Mesodermal cell (in vitro differentiated cells): Measurements from ENCODE around the gene ERCC5.

ENCODE experiments used
- H3K27ac ChIP-seq: 2 replicates; pipeline ENCODE4 v1.7.0; 2013; ENCODE audit warnings: mild to moderate bottlenecking, low read depth, low read length, moderate library complexity; ENCODE audit not compliant: severe bottlenecking
- H3K36me3 ChIP-seq: 2 replicates; pipeline ENCODE4 v1.7.1; 2013; ENCODE audit warnings: mild to moderate bottlenecking, low read length, moderate library complexity; ENCODE audit not compliant: control insufficient read depth, insufficient read depth
- H3K4me1 ChIP-seq: one replicate; pipeline ENCODE4 v1.7.1; 2013; ENCODE audit warnings: mild to moderate bottlenecking, low read length; ENCODE audit not compliant: insufficient read depth, control insufficient read depth, poor library complexity, severe bottlenecking
- H3K4me3 ChIP-seq: 2 replicates; pipeline ENCODE4 v1.7.0; 2013; ENCODE audit warnings: low read length, control low read depth, mild to moderate bottlenecking; ENCODE audit not compliant: insufficient read depth, poor library complexity, severe bottlenecking; ENCODE audit errors: extremely low read depth
- H3K9me3 ChIP-seq: 2 replicates; pipeline ENCODE4 v1.7.1; 2013; ENCODE audit warnings: mild to moderate bottlenecking, low read length, moderate library complexity; ENCODE audit not compliant: control insufficient read depth
- WGBS, 2 experiments: methylation state at CpG; one replicate each; pipeline ENCODE4 v1.1.5; 2013; ENCODE audit warnings: missing lambda C conversion rate in 2 of 2; ENCODE audit not compliant: insufficient coverage in 2 of 2; 5-methylcytosine and 5-hydroxymethylcytosine counted together

The ERCC5 gene

GRCh38 chr13:102892503-102892902, 46.7 kb downstream of the ERCC5 start:
- no peaks in the 10 kb centered on the region for H3K4me1 ChIP-seq
- H3K36me3 ChIP-seq: no peaks in the 10 kb centered on the region
- H3K4me3 ChIP-seq: no peak overlapping the region
- 71 to 80% methylated on average over 1 of the region's 2 CpGs for WGBS, 2 experiments
- no peak overlapping the region for H3K27ac ChIP-seq
- no peaks in the 10 kb centered on the region for H3K9me3 ChIP-seq

DNA sequence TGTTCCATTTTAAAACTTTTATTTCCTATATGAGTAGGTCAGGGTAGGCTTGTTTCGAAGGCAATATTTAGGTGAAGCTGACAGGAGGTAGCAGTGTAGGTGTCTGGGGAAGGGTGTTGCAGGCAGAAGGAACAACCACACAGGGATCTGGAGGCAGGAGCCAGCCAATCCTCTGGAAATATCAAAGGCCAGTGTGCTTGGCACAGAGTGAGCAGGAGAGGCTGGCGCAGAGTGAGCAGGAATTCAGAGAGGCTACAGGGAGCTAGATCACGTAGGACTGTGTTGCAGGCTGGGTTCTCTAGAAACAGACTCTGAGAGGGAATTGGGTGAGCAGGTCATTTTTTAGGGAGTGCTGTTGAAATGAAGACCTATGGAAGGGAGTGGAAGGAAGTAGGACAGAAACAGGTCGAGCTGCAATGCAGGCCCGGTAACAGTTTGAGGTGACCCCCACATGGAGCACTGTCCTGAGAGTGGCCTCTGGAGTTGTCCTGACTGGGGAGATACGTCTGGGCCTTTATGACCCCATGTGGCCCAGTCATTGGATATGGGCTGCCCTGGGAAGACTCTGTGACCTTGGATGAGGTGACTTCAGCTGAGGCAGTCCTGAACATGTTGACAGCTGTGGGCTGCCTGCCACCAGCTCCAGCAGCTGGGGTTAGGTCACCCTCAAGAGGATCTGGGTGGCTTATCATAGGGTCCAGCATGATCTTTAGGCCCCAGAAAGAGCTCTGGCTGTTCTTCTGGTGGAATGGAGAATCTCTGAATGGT, 51.7 kb downstream of the ERCC5 start:
- WGBS, 2 experiments: 93 to 94% methylated on average over 5 to 6 of the region's 6 CpGs
- H3K4me3 ChIP-seq: no peak overlapping the region

GRCh38 chr13:102900193-102900608, 54.4 kb downstream of the ERCC5 start:
- no peaks in the 10 kb centered on the region for H3K9me3 ChIP-seq
- H3K36me3 ChIP-seq: no peaks in the 10 kb centered on the region
- no peak overlapping the region for H3K4me3 ChIP-seq
- WGBS, 2 experiments: 100% methylated on average over 2 of the region's 4 CpGs; no CpG with 5 or more reads in 1 of the 2 experiments
- peaks cover 6% of the 10 kb centered on the region for H3K4me1 ChIP-seq
- no peak overlapping the region for H3K27ac ChIP-seq

More for the DNA sequence above, 51.7 kb downstream of the ERCC5 start:
- Histone ChIP-seq H3K36me3 (no peaks in the 10 kb centered on the region), H3K27ac (no peak overlapping the region), H3K4me1 (peaks cover 6% of the 10 kb centered on the region), H3K9me3 (no peaks in the 10 kb centered on the region)

DNA sequence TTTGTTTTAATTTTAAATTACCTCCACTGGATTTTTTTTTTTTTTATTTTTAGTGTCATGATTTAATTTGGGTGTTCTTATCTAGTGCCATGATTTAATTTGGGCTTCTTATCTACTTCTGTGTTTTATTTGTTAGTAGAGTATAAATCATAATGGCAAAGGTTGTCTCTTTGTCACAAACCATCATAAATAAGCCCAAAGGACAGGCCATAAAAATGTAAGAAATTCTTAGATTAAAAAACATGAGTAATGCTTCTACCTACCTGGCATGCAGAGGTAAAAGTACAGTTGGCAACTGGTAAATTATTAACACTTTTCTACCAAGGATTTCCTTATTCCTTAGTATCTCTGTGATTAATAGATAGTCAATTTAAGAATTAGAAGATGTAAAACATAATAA, 55.2 kb downstream of the ERCC5 start:
- H3K9me3 ChIP-seq: no peaks in the 10 kb centered on the region
- no peak overlapping the region for H3K27ac ChIP-seq
- H3K4me1 ChIP-seq: peaks cover 6% of the 10 kb centered on the region
- no peak overlapping the region for H3K4me3 ChIP-seq
- no peaks in the 10 kb centered on the region for H3K36me3 ChIP-seq

- Histone ChIP-seq H3K4me1 (peaks cover 6% of the 10 kb centered on the region), H3K36me3 (no peaks in the 10 kb centered on the region), H3K27ac (no peak overlapping the region), H3K4me3 (no peak overlapping the region), H3K9me3 (no peaks in the 10 kb centered on the region)
- 83 to 92% methylated on average over 2 to 3 of the region's 5 CpGs for WGBS, 2 experiments
Measured at GRCh38 chr13:102901615-102902305, 55.9 kb downstream of the ERCC5 start.

GRCh38 chr13:102902789-102903347, 57.0 kb downstream of the ERCC5 start:
- Histone ChIP-seq H3K4me1 (peaks cover 6% of the 10 kb centered on the region), H3K36me3 (no peaks in the 10 kb centered on the region), H3K9me3 (no peaks in the 10 kb centered on the region), H3K4me3 (no peak overlapping the region), H3K27ac (no peak overlapping the region)
- WGBS, 2 experiments: 78 to 93% methylated on average over 8 to 11 of the region's 12 CpGs

GRCh38 chr13:102903659-102904407, 58.0 kb downstream of the ERCC5 start:
- 79 to 86% methylated on average over 6 to 7 of the region's 14 CpGs for WGBS, 2 experiments
- no peak overlapping the region for H3K27ac ChIP-seq
- H3K9me3 ChIP-seq: no peaks in the 10 kb centered on the region
- peaks cover 6% of the 10 kb centered on the region for H3K4me1 ChIP-seq
- no peaks in the 10 kb centered on the region for H3K36me3 ChIP-seq
- no peak overlapping the region for H3K4me3 ChIP-seq

- no peak overlapping the region for H3K27ac ChIP-seq
- H3K4me3 ChIP-seq: no peak overlapping the region
- H3K4me1 ChIP-seq: peaks cover 6% of the 10 kb centered on the region
- no peaks in the 10 kb centered on the region for H3K36me3 ChIP-seq
- H3K9me3 ChIP-seq: no peaks in the 10 kb centered on the region
- WGBS, 2 experiments: 90 to 93% methylated on average over 4 to 5 of the region's 5 CpGs
Measured at GRCh38 chr13:102904408-102904862, 58.6 kb downstream of the ERCC5 start.

DNA sequence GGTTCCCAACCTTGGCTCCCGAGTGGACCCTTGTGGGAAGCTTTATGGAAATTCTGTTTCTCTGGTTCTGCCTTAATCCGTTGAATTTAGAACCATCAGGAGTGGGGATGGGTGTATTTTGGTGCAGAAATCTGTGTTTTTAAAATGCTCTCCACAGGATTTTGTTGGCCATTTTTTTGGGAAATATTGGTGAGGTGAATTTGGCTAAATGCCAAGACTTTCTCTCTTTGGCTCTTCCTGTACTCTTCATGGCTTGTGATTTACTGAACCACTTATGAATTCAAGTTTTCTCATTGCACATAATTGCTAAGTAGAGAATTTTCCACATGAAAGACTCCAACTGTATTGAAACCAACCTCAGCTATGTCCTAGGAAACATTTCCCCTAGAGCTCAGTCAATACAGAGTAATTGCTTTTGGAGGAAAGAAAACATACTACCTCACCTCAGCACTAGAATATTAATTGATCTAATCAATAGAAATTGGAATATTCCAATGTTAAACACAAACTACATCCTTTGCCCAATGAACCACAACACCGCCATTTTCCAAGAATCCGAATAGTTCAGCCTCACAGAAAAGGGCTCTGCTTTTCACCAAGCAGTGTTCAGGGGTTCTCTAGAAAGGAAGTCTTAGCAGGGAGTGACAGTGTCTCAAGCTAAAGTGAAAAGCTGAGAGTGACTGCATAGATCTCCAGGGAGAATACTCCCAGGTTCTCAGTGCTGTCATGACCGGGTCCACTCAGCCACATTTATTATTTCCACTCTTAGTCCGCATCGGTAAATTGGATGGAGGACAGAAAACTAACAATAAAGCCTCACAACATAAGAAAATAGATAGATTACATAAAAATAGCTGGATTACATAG, 60.3 kb downstream of the ERCC5 start:
- H3K9me3 ChIP-seq: no peaks in the 10 kb centered on the region
- H3K4me3 ChIP-seq: no peak overlapping the region
- peaks cover 6% of the 10 kb centered on the region for H3K4me1 ChIP-seq
- H3K27ac ChIP-seq: no peak overlapping the region
- 64 to 83% methylated on average over 2 to 4 of the region's 7 CpGs for WGBS, 2 experiments
- H3K36me3 ChIP-seq: no peaks in the 10 kb centered on the region
